HCT116 (cell line): ENCODE measurements around the gene ATP8A2. TPM values are rescaled to one million over a fixed set of nuclear protein-coding genes. Genes with fewer than 3 reads are reported as not detected.

Source experiments
- ATAC-seq: fragments of 200-7000 bp; cut with Tn5 transposase; 2 replicates; pipeline ENCODE4 v1.9.1; 2020; ENCODE audit warnings: mild to moderate bottlenecking, moderate library complexity
- BruUV-seq: library from RNA; stranded (reverse); fragments of 400-500 nt; replicated peaks from 2 replicates; lab custom pipeline; 2021; lab: Mats Ljungman, UMichigan
- CTCF ChIA-PET: fragments of 300-600 bp; sonication (Branson Sonifier 250); formaldehyde crosslinking; loops from one replicate; lab custom pipeline; 2021; ENCODE audit warnings: antibody characterized with exemption; lab: Charles Lee
- POLR2A ChIA-PET: fragments of 300-600, 350-600 bp; sonication (Branson Sonifier 250); formaldehyde crosslinking; loops from one replicate; lab custom pipeline; 2021; ENCODE audit warnings: antibody characterized with exemption; lab: Charles Lee
- RAD21 ChIA-PET, 2 experiments: fragments of 300-600 bp; sonication (Branson Sonifier 250); formaldehyde crosslinking; loops; one replicate each; lab custom pipeline; 2023; ENCODE audit warnings: low total read pairs in 2 of 2; ENCODE audit not compliant: uncharacterized antibody in 2 of 2, unreplicated experiment in 2 of 2, low non-redundant PET in 1 of 2; lab: Charles Lee
- DNase-seq: peaks from one replicate; pipeline ENCODE4 v3.0.0-alpha.2; 2010; ENCODE audit warnings: low read depth, low spot score
- H2AFZ ChIP-seq: fragments of 200-600 bp; shearing (Covaris generic), sonication (generic); 2 replicates; pipeline ENCODE4 v1.6.1; 2017; ENCODE audit warnings: low read depth, mixed run types, mixed read lengths, antibody characterized with exemption, low read length; ENCODE audit not compliant: poor library complexity, severe bottlenecking
- H3K27ac ChIP-seq: 2 replicates; pipeline ENCODE4 v1.5.1; 2012; ENCODE audit warnings: low read depth, low read length
- H3K27me3 ChIP-seq: fragments of 200-600 bp; sonication (generic); 2 replicates; pipeline ENCODE4 v1.6.1; 2016; ENCODE audit warnings: mixed run types, low read length, mixed read lengths; ENCODE audit not compliant: insufficient read depth
- H3K36me3 ChIP-seq, 2 experiments: fragments of 200-500 bp in 1 of 2; fragments of 200-600 bp in 1 of 2; sonication (Bioruptor generic) in 1 of 2; sonication (generic) in 1 of 2; 2 replicates each; pipeline versions ENCODE4 v1.5.1 to v1.6.1; 2014 to 2016; ENCODE audit warnings: low read length in 2 of 2, inconsistent platforms in 1 of 2, mixed read lengths in 1 of 2, mixed run types in 1 of 2; ENCODE audit not compliant: insufficient read depth in 2 of 2, control insufficient read depth in 1 of 2
- H3K4me1 ChIP-seq, 2 experiments: fragments of 200-600 bp in 1 of 2; sonication (generic) in 1 of 2; 2 replicates each; pipeline versions ENCODE4 v1.5.1 to v1.6.1; 2012 to 2017; ENCODE audit warnings: low read length in 2 of 2, inconsistent platforms in 1 of 2, mild to moderate bottlenecking in 1 of 2, mixed read lengths in 1 of 2, mixed run types in 1 of 2, moderate library complexity in 1 of 2; ENCODE audit not compliant: insufficient read depth in 2 of 2, control insufficient read depth in 1 of 2
- H3K4me2 ChIP-seq: fragments of 200-600 bp; sonication (generic); 2 replicates; pipeline ENCODE4 v1.6.1; 2017; ENCODE audit warnings: mixed run types, low read length, mixed read lengths
- H3K4me3 ChIP-seq, 2 experiments: fragments of 200-600 bp in 1 of 2; sonication (generic) in 1 of 2; replicated peaks in 1 of 2; 2 replicates each; pipeline ENCODE4 v1.5.1; 2011 to 2016; ENCODE audit warnings: low read length in 2 of 2, control low read depth in 1 of 2, low read depth in 1 of 2, mild to moderate bottlenecking in 1 of 2, mixed read lengths in 1 of 2, mixed run types in 1 of 2
- H3K79me2 ChIP-seq: fragments of 200-600 bp; sonication (generic); 2 replicates; pipeline ENCODE4 v1.6.1; 2017; ENCODE audit warnings: mild to moderate bottlenecking, mixed run types, low read length, moderate library complexity, mixed read lengths; ENCODE audit not compliant: insufficient read depth
- H3K9ac ChIP-seq: fragments of 200-600 bp; sonication (generic); 2 replicates; pipeline ENCODE4 v1.6.1; 2016; ENCODE audit warnings: low read length, mixed read lengths
- H3K9me2 ChIP-seq: fragments of 200-600 bp; sonication (generic), shearing (Covaris generic); 2 replicates; pipeline ENCODE4 v1.6.1; 2017; ENCODE audit warnings: mixed run types, mild to moderate bottlenecking, moderate library complexity; ENCODE audit not compliant: insufficient read depth
- H3K9me3 ChIP-seq, 2 experiments: fragments of 200-500 bp in 1 of 2; fragments of 200-600 bp in 1 of 2; sonication (Bioruptor generic) in 1 of 2; sonication (generic) in 1 of 2; 2 replicates each; pipeline ENCODE4 v1.6.1; 2014 to 2017; ENCODE audit warnings: low read length in 2 of 2, mixed read lengths in 2 of 2, inconsistent platforms in 1 of 2, low read depth in 1 of 2, mild to moderate bottlenecking in 1 of 2, mixed run types in 1 of 2, moderate library complexity in 1 of 2; ENCODE audit not compliant: control insufficient read depth in 1 of 2, insufficient read depth in 1 of 2
- H4K20me1 ChIP-seq: fragments of 200-600 bp; sonication (generic), shearing (Covaris generic); 2 replicates; pipeline ENCODE4 v1.6.1; 2017; ENCODE audit warnings: mixed run types, mild to moderate bottlenecking, moderate library complexity; ENCODE audit not compliant: insufficient read depth
- CEBPB ChIP-seq: IDR thresholded peaks from 2 replicates; pipeline ENCODE4 v1.6.1; 2012; ENCODE audit warnings: low read depth
- POLR2A ChIP-seq: IDR thresholded peaks from 2 replicates; pipeline ENCODE4 v1.7.0; 2011; ENCODE audit warnings: borderline replicate concordance; ENCODE audit not compliant: insufficient read depth, insufficient read length; ENCODE audit errors: extremely low read depth
- TCF7L2 ChIP-seq: IDR thresholded peaks from 2 replicates; pipeline ENCODE4 v1.7.0; 2011; ENCODE audit warnings: borderline replicate concordance, inconsistent platforms; ENCODE audit not compliant: insufficient read depth, insufficient read length; ENCODE audit errors: extremely low read depth
- YY1 ChIP-seq: IDR thresholded peaks from 2 replicates; pipeline ENCODE4 v1.6.1; 2011; ENCODE audit warnings: low read length, low read depth, moderate library complexity, mild to moderate bottlenecking; ENCODE audit not compliant: insufficient replicate concordance; ENCODE audit errors: extremely low read depth
- intact Hi-C: fragments of 100-400 bp; cut with micrococcal nuclease; formaldehyde crosslinking; loops from 2 replicates; pipeline ENCODE4 v1.10.0; 2022
- total RNA-seq: library from RNA; stranded (reverse); gene quantifications from one replicate; pipeline ENCODE4 v1.2.1, GENCODE V29; 2021; ENCODE audit not compliant: unreplicated experiment
- TF ChIP-seq, protein P1 (sequence below): IDR thresholded peaks from 2 replicates; pipeline ENCODE4 v1.6.1; 2012; ENCODE audit warnings: low read depth

The ATP8A2 gene
- total RNA-seq, 1 experiment from 2014 or later = not detected

DNA sequence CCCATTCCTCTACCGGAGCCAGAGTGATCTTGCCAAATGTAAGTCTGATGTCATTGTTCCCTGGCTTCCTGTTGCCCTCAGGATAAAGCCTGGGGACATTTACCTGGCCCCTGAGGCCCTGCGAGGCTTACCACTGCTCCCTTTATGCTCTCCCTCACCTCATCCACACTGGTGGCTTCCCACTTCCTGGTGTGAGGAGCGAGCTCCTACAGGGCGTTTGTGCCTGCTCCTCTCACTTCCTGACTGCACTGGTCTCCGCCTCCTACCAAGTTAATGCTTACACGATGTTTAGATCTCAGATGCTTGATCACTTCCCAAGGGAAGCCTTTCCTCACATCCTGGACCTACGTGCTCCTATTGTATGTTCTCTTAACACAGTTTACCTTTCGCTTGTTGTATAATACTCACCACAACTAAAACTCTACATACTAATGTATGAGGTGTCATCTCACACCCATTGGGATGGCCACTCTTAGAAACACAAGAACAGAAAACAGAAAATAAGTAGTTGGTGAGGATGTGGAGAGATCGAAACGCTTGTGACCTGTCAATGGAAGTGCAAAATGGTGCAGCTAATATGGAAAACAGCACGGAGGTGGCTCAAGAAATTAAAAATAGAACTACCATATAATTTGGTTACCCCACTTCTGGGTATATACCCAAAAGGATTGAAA is 502.4 kb downstream of the ATP8A2 start:
- TF ChIP-seq CEBPB (no peak), POLR2A (no peak), TCF7L2 (no peak), YY1 (no peak)
- TF ChIP-seq, protein P1, sequence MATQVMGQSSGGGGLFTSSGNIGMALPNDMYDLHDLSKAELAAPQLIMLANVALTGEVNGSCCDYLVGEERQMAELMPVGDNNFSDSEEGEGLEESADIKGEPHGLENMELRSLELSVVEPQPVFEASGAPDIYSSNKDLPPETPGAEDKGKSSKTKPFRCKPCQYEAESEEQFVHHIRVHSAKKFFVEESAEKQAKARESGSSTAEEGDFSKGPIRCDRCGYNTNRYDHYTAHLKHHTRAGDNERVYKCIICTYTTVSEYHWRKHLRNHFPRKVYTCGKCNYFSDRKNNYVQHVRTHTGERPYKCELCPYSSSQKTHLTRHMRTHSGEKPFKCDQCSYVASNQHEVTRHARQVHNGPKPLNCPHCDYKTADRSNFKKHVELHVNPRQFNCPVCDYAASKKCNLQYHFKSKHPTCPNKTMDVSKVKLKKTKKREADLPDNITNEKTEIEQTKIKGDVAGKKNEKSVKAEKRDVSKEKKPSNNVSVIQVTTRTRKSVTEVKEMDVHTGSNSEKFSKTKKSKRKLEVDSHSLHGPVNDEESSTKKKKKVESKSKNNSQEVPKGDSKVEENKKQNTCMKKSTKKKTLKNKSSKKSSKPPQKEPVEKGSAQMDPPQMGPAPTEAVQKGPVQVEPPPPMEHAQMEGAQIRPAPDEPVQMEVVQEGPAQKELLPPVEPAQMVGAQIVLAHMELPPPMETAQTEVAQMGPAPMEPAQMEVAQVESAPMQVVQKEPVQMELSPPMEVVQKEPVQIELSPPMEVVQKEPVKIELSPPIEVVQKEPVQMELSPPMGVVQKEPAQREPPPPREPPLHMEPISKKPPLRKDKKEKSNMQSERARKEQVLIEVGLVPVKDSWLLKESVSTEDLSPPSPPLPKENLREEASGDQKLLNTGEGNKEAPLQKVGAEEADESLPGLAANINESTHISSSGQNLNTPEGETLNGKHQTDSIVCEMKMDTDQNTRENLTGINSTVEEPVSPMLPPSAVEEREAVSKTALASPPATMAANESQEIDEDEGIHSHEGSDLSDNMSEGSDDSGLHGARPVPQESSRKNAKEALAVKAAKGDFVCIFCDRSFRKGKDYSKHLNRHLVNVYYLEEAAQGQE = no peak
- TF ChIP-seq, all 23 proteins: peak for 0
- ChIA-PET CTCF (no interaction called here), RAD21 (no interaction called here), POLR2A (no interaction called here)
- Histone ChIP-seq H4K20me1 (no peaks in the 10 kb centered on the region), H3K4me1 (no peaks in the 10 kb centered on the region), H3K36me3 (no peaks in the 10 kb centered on the region), H3K9me2 (no peaks in the 10 kb centered on the region), H2AFZ (no peak overlapping the region), H3K9me3 (no peaks in the 10 kb centered on the region), H3K79me2 (no peaks in the 10 kb centered on the region), H3K4me2 (no peak overlapping the region), H3K4me3 (no peak overlapping the region), H3K27ac (no peak overlapping the region), H3K27me3 (peaks cover 44% of the 10 kb centered on the region), H3K9ac (no peak overlapping the region)
- ATAC-seq (no peak), DNase-seq (no peak)
- no TSS peak for BruUV-seq
- intact Hi-C loops = no loop called here
